Subcutaneous abdominal adipose tissue (tissue), 5 donors: ENCODE results near the gene ZNF22.
A peak's percentile ranks its signal among the peaks of the same experiment; 100 is the strongest.

Experiments
- H3K27ac ChIP-seq: one replicate; pipeline ENCODE4 v1.7.0; 2013; ENCODE audit warnings: low read depth, mild to moderate bottlenecking, inconsistent platforms, low read length, moderate library complexity
- H3K27me3 ChIP-seq, 5 donors: one replicate each; pipeline ENCODE4 v1.7.0; 2013; ENCODE audit warnings: low read length in 5 of 5, inconsistent platforms in 1 of 5; ENCODE audit not compliant: control insufficient read depth in 5 of 5, insufficient read depth in 4 of 5
- H3K36me3 ChIP-seq, 5 donors: one replicate each; pipeline ENCODE4 v1.7.0; 2013; ENCODE audit warnings: low read length in 5 of 5; ENCODE audit not compliant: control insufficient read depth in 5 of 5, insufficient read depth in 5 of 5
- H3K4me1 ChIP-seq, 5 donors: one replicate each; pipeline ENCODE4 v1.7.0; 2013; ENCODE audit warnings: low read length in 5 of 5, mild to moderate bottlenecking in 3 of 5, moderate library complexity in 1 of 5; ENCODE audit not compliant: control insufficient read depth in 5 of 5, insufficient read depth in 5 of 5
- H3K4me3 ChIP-seq, 5 donors: one replicate each; pipeline ENCODE4 v1.7.0; 2013; ENCODE audit warnings: low read length in 5 of 5, low read depth in 1 of 5
- H3K9ac ChIP-seq, 5 donors: one replicate each; pipeline ENCODE4 v1.7.0; 2013; ENCODE audit warnings: low read length in 5 of 5, mild to moderate bottlenecking in 4 of 5, moderate library complexity in 3 of 5
- H3K9me3 ChIP-seq, 5 donors: one replicate each; pipeline ENCODE4 v1.7.0; 2013; ENCODE audit warnings: low read length in 5 of 5; ENCODE audit not compliant: control insufficient read depth in 5 of 5
- donor health status: healthy.
- donor health status: healthy.
- donor health status: healthy.
- donor health status: healthy.
- donor health status: healthy.

ZNF22 gene

DNA sequence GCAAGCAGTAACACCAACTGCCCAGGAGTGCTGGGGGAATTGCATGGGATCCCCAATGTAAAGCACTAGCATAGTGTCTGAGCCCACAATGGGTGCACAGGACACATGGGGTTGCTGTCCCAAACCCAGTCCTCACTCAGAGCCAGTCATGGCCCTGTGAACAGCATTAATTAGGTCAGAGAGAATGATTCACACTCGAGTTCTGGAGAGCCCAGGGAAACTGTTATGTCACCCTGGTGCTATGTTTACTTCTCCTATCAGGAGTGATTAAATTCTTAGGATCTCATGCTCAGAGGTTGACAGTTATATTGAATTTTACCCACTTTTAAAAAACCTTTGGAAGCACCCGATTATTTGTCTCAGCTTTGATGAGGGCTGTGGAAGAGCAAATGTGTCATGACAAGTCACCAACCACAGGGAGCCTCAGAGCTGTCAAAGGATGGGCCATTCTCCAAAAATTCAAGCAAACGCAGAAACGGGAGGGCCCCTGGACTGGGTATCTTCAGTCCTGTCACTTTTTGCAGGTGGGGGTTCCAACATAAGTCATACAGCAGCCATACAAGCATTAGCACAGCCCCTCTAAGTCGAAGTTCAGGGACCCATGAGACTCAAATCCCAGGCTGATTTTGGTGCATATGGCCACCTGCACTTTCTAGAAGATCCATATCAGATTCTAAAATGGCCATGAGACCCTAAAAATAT, 42.4 kb upstream of the ZNF22 start:
- H3K27ac ChIP-seq, result peak overlapping the region; percentile 96
- peak overlapping the region; percentile 78 to 88 (median 83) for H3K9ac ChIP-seq
- H3K4me3 ChIP-seq, result peak overlapping the region; percentile 86 to 93 (median 90)
- H3K27me3 ChIP-seq, result no peaks in the 10 kb centered on the region
- peaks cover 0 to 23% (median 6%) of the 10 kb centered on the region in 5 donors for H3K36me3 ChIP-seq
- H3K4me1 ChIP-seq, result peaks cover 10 to 77% (median 74%) of the 10 kb centered on the region in 5 donors
- peaks cover 0 to 4% (median 3%) of the 10 kb centered on the region in 5 donors for H3K9me3 ChIP-seq

DNA sequence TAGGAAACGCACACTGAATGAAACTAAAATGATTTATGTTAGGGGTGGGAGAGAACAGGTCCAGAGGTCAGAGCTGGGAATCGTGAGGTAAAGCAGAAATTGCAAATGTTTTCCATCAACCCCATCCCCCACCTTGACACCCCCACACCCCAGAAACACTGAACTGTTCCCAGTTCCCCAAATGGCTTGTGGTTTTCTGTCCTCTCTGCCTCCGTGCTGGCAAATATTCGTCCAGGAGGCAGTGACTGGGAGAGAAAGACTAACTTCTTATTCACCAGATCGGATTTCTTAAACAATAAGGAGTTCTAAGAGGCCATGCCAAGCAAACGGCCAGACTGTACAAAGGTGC, 41.9 kb upstream of the ZNF22 start:
- Histone ChIP-seq H3K4me1 (peaks cover 14 to 82% (median 79%) of the 10 kb centered on the region in 5 donors), H3K9me3 (peaks cover 0 to 4% (median 3%) of the 10 kb centered on the region in 5 donors), H3K9ac (peak overlapping the region; percentile 78 to 88 (median 83)), H3K27ac (peak overlapping the region; percentile 96), H3K27me3 (no peaks in the 10 kb centered on the region), H3K4me3 (peak overlapping the region; percentile 86 to 93 (median 90)), H3K36me3 (peaks cover 0 to 18% (median 4%) of the 10 kb centered on the region in 5 donors)

DNA sequence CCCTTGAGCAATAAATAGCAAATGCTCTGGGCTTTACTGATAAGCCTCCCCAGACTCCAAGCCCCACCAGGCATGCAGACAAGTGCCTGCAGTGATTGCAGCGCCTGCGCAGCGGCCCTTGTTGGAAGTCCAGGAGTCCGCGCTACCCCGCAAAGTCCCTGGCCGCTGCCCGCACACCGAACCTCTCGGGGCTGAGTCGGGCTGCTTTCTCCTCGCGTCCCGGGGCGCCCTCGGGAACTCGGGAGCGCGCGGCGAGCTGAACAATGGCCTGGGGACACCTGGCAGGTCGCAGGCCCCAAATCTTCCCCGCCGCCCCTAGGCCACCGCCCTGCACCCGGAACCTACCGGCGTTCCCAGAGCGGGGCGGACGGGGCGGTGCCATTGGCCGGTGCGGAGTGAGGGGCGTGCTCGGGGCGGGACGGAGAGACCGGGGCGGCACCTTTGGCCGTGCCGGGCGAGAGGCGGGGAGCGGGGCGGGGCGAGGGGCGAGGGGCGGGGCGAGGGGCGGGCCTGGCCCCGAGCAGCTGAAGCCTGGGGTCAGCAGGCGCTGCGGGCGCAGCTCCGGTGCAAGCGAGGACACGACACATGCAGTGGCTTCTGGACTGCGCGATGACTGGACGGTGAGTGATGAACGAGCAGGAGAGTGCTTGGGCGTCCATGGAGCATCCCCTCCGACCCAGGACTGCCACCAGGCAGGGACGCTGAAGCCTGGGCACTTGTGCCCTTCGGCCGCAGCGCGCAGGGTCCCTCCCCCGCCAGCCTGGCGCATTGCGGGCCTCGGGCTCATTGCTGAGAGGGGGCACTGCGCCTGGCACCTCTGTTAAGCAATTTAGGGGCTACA, 41.3 kb upstream of the ZNF22 start, which contains the start of gene RASSF4:
Gene RASSF4, plus strand, starts transcription at position 556 of the 841 bp plus-strand sequence. CDS start 10,401 bp downstream, outside the sequence.
- H3K4me3 ChIP-seq, result peak within 1 kb of the TSS; percentile 86 to 93 (median 90)
- H3K9me3 ChIP-seq, result peaks cover 0 to 4% (median 3%) of the 10 kb centered on the region in 5 donors
- no peaks in the 10 kb centered on the region for H3K27me3 ChIP-seq
- peaks cover 0 to 13% (median 0%) of the 10 kb centered on the region in 5 donors for H3K36me3 ChIP-seq
- peak within 1 kb of the TSS; percentile 96 for H3K27ac ChIP-seq
- peaks cover 20 to 87% (median 85%) of the 10 kb centered on the region in 5 donors for H3K4me1 ChIP-seq
- peak within 1 kb of the TSS; percentile 78 to 88 (median 83) for H3K9ac ChIP-seq

DNA sequence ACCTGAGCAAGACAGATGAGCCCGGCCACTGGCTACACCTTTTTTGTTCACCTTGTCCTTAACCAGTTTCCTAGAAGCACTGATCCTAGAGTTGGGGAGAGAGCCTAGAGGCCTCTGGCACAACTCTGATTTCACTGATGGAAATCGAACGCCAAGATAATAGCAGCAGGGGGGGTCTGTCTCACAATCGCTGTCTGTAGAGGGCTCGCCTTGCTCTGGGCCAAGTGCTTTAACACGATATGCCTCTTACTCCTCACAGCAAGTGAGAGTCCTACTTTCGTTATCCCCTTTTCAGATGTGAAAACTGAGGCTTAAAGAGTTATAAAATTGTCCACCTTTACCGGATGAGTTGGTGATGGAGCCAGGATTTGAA, 40.6 kb upstream of the ZNF22 start:
- H3K36me3 ChIP-seq, result peaks cover 0 to 13% (median 0%) of the 10 kb centered on the region in 5 donors
- H3K9ac ChIP-seq, result peak overlapping the region; percentile 52 to 84 (median 74)
- peak overlapping the region; percentile 77 to 90 (median 86) for H3K4me3 ChIP-seq
- no peaks in the 10 kb centered on the region for H3K27me3 ChIP-seq
- peaks cover 0 to 4% (median 3%) of the 10 kb centered on the region in 5 donors for H3K9me3 ChIP-seq
- H3K4me1 ChIP-seq, result peaks cover 20 to 92% (median 91%) of the 10 kb centered on the region in 5 donors
- H3K27ac ChIP-seq, result peak overlapping the region; percentile 77

DNA sequence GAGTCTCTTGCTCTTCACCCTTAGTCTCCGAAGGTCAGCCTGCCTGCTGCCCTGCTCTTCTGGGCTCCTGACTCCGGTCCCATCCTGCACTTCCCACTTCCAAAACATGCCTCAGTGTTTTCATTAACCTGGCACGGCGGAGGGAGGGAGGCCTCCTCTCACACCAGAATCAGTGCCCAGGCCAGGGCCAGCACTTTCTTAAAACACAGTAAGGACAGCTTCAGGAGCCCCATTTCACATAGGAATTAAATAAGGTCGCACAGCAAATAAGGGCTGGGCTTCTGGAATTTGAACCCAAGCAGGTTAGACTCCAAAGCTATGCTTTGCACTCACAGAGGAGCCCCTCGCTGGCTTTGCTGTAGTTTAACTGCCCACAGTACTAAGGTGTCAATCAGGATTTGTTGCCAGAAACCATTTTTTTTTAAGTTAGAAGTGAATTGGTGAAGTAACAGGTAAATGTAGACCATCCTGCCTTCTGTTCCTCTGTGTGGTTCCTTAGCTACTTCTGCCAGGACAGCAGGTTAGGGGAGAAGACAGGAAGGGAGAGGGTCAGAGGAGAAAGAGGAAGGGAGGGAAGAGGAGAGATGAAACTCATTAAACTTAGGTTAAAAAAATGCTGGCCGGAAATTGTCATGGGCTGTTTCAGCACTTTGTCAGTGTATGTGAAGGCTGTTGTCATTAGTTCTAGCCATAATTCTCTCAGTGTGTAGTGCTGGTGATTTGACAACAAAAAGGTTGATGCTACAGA, 40.1 kb upstream of the ZNF22 start:
- Histone ChIP-seq H3K4me3 (peak overlapping the region; percentile 77 to 90 (median 86)), H3K27ac (peak overlapping the region; percentile 77), H3K9me3 (peaks cover 0 to 4% (median 3%) of the 10 kb centered on the region in 5 donors), H3K27me3 (no peaks in the 10 kb centered on the region), H3K36me3 (peaks cover 0 to 10% (median 0%) of the 10 kb centered on the region in 5 donors), H3K4me1 (peaks cover 18 to 92% (median 91%) of the 10 kb centered on the region in 5 donors), H3K9ac (peak overlapping the region; percentile 52 to 84 (median 74))

DNA sequence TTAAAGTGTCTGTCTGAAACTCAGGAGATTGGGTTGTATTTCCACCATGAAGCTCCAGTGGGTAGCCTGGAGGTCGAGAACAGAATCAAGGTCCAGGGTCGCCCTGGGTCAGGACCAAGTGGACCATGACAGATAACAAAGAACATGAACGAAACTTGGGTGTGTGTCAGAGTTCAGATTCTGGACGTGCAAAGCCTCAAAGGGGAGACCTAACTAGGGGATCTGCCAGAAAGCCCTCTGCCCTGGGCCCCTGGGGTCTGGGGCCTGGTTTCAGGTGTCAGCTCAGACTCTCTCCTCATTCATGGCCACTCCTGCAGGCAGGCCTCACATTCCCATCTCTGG, 39.5 kb upstream of the ZNF22 start:
- peak overlapping the region; percentile 41 to 76 (median 57) for H3K9ac ChIP-seq
- H3K4me1 ChIP-seq, result peaks cover 18 to 92% (median 89%) of the 10 kb centered on the region in 5 donors
- H3K9me3 ChIP-seq, result peaks cover 0 to 4% (median 3%) of the 10 kb centered on the region in 5 donors
- H3K27ac ChIP-seq, result peak overlapping the region; percentile 77
- H3K4me3 ChIP-seq, result peak overlapping the region; percentile 77 to 90 (median 86)
- peaks cover 0 to 7% (median 0%) of the 10 kb centered on the region in 5 donors for H3K36me3 ChIP-seq
- H3K27me3 ChIP-seq, result no peaks in the 10 kb centered on the region

DNA sequence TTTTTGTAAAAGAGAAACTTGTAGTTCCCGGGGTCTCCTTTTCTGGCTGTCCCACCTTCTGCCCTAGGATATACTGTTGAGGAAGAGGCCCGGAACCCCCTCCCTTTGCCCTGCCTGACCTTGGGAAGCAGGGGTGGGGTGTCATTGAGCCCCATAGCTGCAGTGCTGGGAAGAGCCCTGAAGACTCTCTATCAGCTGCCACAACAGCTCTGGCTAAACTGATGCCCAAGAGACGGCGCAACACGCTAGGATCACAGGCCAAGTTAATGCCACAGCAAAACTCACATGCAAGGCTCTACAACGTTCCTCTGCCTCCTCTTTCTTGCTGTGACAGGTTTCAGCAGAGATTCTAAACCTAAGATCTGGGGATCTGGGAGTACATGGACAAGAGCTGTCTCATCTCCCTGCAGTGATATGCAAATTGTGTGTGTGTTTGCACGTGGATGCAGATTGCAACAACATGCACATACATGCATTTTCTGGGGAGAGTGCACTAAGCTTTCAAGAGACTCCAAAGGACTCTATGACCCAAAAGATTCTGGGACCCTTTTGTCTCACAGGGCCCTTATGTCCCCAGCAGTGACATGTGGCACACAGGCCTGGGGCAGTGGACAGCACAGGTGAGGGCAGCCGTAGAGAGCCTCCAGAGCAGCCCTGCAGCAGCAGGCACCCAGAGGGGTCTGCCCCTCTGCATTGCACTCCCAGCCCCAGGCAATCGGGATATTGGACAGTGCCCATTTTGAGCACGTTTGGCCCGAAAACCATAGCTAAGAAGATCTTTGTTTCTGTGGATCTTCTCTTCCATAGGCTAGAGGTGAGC, 38.6 kb upstream of the ZNF22 start:
- Histone ChIP-seq H3K27ac (peak overlapping the region; percentile 93), H3K27me3 (no peaks in the 10 kb centered on the region), H3K4me1 (peaks cover 19 to 97% (median 94%) of the 10 kb centered on the region in 5 donors), H3K36me3 (no peaks in the 10 kb centered on the region), H3K9ac (peak overlapping the region in 2 of 5 donors; percentile 57 to 74), H3K9me3 (no peaks in the 10 kb centered on the region), H3K4me3 (peak overlapping the region in 3 of 5 donors; percentile 6 to 88 (median 19))

DNA sequence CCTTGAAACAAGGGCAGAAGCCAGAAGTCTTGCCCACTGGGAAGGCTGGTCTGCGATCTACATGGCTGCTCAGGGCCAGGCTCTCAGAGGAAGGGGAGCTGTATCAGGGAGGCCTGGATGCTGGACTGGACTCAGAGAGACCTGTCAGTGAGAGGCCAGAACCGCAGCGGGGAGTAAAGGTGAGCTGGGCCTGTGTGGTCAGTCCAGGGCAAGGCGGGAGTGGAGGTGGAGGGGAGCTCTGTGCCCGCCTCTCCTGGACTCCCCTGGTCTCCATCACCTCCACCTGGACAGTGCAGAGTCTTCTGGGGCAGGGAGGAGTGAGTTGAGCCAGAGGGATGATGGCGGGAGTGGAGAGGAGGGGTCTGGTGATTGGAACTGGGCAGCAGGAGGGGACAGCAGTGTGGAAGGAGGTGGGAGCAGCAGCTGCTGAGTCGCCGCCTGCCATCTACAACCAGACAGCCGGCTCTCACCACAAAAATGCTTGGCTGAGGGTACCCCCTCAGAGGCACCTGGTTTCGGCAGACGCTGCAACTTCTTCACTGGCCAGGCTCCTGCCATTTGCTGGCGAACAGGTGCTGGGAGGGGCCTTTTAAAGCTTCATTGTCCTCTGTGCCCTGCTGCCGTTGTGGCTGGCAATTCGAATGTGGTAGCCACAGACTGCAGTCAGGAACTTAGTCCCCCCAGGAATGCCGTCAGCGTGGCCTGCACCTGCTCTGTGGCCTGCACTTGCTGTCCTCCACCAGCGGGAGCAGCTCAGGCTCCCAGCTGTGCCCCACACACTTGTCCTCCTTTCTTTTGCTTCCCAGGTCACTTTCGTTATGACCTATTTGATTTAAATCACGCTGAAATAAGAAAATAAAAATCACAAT, 37.6 kb upstream of the ZNF22 start:
- H3K27ac ChIP-seq, result peak overlapping the region; percentile 93
- peak overlapping the region in 2 of 5 donors; percentile 34 to 88 for H3K4me3 ChIP-seq
- peak overlapping the region in 4 of 5 donors; percentile 11 to 38 (median 26) for H3K9ac ChIP-seq
- H3K9me3 ChIP-seq, result no peaks in the 10 kb centered on the region
- peaks cover 23 to 97% (median 94%) of the 10 kb centered on the region in 5 donors for H3K4me1 ChIP-seq
- H3K36me3 ChIP-seq, result no peaks in the 10 kb centered on the region
- H3K27me3 ChIP-seq, result no peaks in the 10 kb centered on the region
